ENCODE data around the gene DLGAP1.

DNA sequence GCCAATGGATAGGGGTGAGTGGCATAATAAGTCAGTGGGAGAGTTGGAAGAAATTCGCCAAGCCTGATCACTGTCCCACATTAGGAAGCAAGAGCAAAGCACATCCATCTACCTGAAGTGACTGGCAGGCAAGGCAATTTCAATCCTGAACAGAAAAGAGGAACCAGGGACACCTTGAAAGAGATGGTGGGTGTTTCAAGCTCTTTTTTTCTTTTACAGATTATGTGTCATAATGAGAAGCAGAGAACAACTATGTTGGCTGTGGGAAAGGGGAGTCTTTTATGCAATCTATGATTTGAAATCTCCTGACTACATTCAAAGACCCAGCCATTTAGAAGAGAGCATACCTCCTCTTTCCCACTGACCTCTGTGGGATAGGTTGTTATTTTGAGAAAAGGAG, 941.6 kb downstream of the DLGAP1 start:
- TF ChIP-seq, protein P1, sequence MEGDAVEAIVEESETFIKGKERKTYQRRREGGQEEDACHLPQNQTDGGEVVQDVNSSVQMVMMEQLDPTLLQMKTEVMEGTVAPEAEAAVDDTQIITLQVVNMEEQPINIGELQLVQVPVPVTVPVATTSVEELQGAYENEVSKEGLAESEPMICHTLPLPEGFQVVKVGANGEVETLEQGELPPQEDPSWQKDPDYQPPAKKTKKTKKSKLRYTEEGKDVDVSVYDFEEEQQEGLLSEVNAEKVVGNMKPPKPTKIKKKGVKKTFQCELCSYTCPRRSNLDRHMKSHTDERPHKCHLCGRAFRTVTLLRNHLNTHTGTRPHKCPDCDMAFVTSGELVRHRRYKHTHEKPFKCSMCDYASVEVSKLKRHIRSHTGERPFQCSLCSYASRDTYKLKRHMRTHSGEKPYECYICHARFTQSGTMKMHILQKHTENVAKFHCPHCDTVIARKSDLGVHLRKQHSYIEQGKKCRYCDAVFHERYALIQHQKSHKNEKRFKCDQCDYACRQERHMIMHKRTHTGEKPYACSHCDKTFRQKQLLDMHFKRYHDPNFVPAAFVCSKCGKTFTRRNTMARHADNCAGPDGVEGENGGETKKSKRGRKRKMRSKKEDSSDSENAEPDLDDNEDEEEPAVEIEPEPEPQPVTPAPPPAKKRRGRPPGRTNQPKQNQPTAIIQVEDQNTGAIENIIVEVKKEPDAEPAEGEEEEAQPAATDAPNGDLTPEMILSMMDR (IDR thresholded peaks at IDR 0.05) = no peak
- TF ChIP-seq EP300 (IDR thresholded peaks at IDR 0.05) (no peak), POLR2A (IDR thresholded peaks at IDR 0.05) (no peak)
